ENCODE results near the gene ADAMTS16. TPM values are rescaled to one million over a fixed set of nuclear protein-coding genes. Genes with fewer than 3 reads are reported as not detected.

ADAMTS16 gene
- total RNA-seq, 1 donor: 0.27 TPM

- H3K4me3 ChIP-seq (ENCODE audit: low read depth, low read length): no peak overlapping the region
- TF ChIP-seq, protein P1, sequence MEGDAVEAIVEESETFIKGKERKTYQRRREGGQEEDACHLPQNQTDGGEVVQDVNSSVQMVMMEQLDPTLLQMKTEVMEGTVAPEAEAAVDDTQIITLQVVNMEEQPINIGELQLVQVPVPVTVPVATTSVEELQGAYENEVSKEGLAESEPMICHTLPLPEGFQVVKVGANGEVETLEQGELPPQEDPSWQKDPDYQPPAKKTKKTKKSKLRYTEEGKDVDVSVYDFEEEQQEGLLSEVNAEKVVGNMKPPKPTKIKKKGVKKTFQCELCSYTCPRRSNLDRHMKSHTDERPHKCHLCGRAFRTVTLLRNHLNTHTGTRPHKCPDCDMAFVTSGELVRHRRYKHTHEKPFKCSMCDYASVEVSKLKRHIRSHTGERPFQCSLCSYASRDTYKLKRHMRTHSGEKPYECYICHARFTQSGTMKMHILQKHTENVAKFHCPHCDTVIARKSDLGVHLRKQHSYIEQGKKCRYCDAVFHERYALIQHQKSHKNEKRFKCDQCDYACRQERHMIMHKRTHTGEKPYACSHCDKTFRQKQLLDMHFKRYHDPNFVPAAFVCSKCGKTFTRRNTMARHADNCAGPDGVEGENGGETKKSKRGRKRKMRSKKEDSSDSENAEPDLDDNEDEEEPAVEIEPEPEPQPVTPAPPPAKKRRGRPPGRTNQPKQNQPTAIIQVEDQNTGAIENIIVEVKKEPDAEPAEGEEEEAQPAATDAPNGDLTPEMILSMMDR (IDR thresholded peaks at IDR 0.05; ENCODE audit: insufficient read depth, low read length): no peak
- DNase-seq (ENCODE audit: low read depth): no peak
Observed at GRCh38 chr5:5323551-5323950, 183.4 kb downstream of the ADAMTS16 start.

DNA sequence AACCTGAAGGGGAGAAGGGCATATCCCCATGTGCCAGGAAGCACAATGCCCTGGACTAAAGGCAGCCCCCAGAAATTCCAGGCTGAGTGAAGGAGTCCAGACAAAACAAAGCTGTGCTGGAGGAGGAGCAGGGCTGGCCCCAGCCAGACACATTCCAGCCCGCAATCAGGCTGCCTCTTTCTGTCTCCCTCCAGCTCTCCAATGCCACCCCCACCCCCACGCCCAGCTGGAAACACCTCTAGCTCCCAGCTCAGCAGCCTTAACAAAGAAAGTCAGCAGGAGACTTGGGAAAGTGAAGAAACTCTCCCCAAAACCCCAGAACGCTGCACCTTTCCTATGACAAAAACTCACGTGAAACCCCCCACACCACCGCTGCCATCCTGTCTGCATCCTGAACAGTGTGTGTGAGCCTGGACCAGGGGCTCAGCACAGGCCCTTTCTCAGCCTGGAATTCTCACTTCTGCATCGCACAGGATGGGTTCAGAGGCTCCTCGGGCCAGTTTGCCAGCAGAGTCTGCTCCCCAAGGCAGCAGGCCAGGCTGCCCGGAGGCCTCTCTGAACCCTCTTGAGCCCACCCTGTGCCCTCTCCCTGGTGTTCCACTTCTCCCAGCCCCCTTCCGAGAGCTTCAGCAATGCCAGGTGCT, 186.1 kb downstream of the ADAMTS16 start:
- TF ChIP-seq, protein P1 (IDR thresholded peaks at IDR 0.05; ENCODE audit: insufficient read depth, low read length): no peak
- peak; percentile 10 for DNase-seq (ENCODE audit: low read depth)
- no peak overlapping the region for H3K4me3 ChIP-seq (ENCODE audit: low read depth, low read length)

DNA sequence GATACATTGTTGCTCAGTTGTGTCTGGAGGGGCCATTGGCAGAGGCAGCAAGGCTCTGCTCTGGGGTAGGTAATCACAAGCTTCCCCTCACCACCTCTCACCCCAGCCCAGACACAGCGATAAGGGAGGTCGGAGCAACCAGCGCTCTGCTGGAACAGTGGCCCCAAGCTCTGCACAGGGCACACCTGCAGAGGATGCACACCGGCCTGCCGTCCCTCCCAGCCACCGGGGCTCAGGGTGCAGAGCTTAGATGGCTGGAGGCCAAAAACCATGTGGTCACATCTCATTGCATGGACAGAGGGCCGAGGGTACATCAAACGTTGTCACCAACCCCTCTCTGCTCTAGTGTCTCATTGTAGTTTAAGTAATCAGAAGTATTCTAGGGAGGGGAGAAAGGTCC, 187.0 kb downstream of the ADAMTS16 start:
- TF ChIP-seq, protein P1 (IDR thresholded peaks at IDR 0.05; ENCODE audit: insufficient read depth, low read length): no peak
- DNase-seq (ENCODE audit: low read depth): no peak
- H3K4me3 ChIP-seq (ENCODE audit: low read depth, low read length): no peak overlapping the region

DNA sequence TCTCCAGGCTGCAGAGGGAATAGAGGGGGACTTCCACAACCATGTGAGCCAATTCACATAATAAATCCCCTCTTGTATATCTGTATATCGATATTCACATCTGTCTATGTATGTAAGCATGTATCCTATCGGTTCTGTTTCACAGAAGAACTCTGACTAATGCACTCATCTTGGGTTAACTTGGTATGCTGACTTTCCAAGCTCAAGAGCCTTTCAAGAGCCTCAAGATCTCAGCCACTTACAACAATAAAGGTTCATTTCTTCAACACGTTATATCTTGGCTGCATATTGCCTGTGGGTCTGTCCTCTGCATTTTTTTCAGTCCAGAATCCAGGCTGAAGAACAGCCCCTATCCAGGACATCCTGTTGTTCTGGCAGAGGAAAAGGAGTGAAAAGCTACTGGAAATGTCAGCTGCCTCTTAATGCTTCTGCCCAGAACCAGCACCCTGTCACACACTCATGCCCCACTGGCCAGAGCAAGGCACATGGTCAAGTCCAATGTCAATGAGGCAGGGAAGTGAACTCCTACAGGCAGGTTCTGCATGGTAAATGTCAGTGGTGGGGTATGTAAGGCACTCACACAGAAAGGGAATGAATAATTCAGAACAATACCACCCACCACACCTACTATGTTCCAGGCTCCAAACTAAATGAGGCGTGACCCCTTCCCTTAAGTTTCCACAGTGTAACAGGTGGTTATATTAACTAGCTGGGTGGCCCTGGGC, 190.8 kb downstream of the ADAMTS16 start:
- no peak for DNase-seq (ENCODE audit: low read depth)
- H3K4me3 ChIP-seq (ENCODE audit: low read depth, low read length): no peak overlapping the region
- TF ChIP-seq, protein P1 (IDR thresholded peaks at IDR 0.05; ENCODE audit: insufficient read depth, low read length): no peak

DNA sequence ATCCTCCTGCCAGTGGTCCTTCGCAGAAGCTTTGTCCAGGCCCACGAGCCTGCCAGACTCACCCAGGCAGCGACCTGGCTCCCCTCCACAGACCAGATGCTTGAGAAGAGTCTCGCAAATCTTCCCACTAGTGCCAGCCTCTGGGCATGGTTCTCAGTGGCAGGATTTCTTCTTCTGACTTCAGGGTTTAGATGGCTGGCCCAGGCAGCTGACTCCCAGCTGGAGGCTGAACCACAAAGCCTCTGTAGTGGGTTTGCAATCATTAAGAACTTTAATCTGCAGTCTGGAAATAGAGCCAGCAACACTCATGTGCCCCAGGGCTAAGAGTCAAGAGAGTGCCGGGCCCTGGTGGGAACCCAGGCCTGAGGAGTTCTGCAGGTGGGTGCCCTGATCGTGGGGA, 191.7 kb downstream of the ADAMTS16 start:
- TF ChIP-seq, protein P1 (IDR thresholded peaks at IDR 0.05; ENCODE audit: insufficient read depth, low read length): no peak
- DNase-seq (ENCODE audit: low read depth): no peak

GRCh38 chr5:5332287-5332686, 192.2 kb downstream of the ADAMTS16 start:
- TF ChIP-seq, protein P1 (IDR thresholded peaks at IDR 0.05; ENCODE audit: insufficient read depth, low read length): no peak
- no peak overlapping the region for H3K4me3 ChIP-seq (ENCODE audit: low read depth, low read length)
- no peak for DNase-seq (ENCODE audit: low read depth)

More for the DNA sequence above, 191.7 kb downstream of the ADAMTS16 start:
- no peak overlapping the region for H3K4me3 ChIP-seq (ENCODE audit: low read depth, low read length)
